Cortex of kidney (tissue), 1 donor: ENCODE results near the gene ARID1B.
"Not testable (repeated sequence)": the region's sequence is repeated elsewhere in the genome, so short reads cannot be mapped to it uniquely, and the experiment has no call there.

Experiments used
- DNase-seq: peaks from one replicate; lab custom pipeline; 2025; lab: John Stamatoyannopoulos, UW

ARID1B gene

DNA sequence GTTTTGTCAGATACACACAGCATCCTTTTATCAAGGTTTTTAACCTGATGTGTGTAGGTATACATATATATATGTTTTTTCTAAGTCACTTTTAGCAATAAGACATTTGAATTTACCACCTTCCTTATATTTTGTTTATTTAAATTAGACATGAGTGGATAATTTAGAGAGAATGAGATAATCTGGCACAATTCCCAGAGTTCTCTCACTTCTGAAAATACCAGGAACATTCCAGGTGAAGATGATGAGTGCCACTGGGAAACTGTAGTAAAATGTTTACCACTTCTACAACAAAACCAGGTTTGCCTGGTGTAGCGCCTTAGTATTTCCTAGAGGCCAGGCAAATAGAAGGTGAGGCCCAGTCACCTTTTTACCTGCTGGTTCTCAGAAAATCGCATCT, 356.7 kb downstream of the ARID1B start:
- no peak for DNase-seq

DNA sequence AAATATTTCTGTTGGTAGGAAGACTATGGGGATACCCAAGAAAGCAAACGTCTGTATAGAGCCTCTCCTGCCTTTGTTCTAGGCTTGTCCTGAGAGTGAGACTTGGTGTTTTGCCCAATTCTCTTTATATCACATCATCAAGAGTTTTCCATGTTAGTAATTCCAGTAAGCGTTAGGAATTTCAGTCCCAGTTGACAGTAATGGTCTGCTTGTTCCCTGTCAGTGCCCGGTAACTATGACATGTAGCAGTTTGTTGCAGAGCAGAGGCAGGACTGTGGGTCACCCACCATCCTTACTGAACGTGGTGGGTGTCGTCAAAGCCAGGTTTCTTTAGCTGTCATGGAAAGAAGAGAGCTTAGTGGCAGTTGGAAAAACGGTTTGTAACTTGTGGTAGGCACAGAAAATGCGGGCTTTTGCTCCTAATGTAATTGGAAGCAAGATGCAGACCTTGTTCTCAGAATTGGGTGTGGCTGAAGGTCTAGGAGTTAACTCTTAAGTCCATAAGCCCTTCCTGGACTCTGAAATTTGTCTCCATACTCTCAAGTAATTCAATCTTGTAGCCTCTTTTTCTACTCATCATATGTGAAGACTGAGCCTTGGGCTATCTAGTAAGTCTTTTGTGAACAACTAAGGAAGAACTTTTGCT, 357.3 kb downstream of the ARID1B start:
- no peak for DNase-seq

DNA sequence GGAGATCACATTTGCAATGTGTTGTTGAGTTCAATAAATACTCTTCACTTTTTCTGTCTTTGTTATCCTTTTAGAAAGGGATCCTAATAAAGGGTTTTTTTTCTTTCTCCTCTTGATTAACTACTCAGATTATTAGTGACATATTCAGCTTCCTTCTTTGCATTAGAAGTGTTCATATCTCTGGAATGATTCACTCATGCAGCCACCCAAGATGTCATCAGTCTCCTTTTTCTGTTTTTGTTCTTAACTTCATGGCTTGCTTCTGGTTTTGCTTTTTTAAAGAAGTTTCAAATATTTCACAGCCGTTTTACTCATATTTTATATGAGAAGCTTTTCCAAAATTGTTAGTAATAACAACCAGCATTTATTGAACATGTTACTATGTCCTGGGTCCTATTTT, 358.5 kb downstream of the ARID1B start:
- DNase-seq = no peak

DNA sequence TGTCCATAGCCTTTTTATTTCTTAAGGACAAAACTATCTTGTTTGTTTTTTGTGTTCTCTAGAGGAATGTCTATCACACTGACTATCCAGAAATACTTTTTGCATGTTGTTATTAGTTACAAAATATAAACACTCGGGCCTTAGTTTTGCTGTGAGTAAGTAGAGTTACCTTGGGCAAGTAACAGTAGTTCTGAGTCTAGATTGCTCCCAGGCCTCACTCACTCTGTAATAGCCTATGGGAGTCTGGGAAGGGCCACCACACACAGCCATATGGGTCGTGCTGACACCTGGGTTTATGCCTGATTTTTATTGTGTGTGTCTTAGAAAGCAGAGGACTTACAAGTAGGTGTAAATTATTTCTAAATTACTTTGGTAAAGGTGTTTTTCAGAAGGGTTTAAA, 360.3 kb downstream of the ARID1B start:
- DNase-seq = no peak

DNA sequence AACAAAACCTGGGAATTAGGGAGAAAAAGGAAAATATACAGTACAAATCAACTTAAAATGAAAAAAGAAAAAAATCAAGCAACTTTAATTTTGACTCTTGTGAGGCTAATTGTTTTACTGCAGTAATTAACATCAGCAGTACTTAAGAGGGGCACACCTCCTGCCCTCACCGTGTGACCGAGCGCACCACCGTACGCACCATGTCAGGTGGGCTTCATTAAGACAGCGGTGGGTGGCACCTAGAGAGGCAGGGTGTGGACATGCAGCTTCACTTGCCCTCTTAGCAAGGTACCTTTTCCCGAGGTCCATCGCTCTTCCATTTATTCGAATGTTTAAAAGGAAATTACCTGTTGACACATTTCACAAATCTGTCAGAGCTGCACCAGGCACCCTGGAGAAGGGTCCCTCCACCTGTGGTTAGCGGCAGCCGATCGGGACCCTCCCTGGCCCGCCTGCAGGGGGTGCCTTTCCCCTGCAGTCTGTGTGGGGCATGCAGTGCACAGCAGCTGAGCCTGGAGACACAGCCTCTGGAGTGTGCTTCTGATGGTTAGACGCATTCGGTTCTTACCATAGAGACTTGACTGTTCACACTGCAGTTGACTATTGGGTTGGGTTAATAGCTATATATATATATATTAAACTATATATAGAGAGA, 362.0 kb downstream of the ARID1B start:
- DNase-seq = no peak

DNA sequence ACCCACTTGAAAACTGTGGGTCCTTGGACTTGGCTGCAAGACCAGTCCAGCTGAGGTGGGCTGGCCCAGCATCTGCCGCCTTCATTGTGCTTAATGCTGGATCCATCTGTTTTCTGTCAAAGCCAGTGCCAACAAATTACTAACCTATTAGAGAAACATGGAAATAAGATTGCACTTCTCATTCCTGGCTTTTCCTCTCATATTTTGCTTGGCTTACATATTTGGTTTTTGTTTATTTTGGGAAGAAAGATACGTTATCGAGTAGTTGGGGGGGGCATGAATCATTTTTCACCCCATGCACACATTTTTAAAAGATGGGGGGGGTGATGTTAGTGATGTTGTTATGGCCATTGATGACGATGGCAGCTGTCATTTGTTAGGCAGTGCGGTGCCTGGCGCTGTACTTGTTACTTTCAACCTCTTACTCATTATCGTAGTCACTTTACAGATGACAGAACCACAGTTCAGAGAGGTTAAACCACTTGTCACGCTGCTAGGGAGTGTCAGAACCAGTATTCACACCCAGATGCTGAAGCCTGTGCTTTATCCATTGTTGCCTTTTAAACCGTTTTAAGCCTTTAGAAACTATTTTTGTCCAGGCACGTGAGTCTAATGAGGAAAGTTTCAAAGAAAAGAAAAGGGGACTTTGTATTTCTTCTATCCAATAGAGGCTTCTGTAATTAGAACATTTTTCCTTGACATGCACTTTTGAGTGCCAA, 366.2 kb downstream of the ARID1B start:
- DNase-seq = no peak

DNA sequence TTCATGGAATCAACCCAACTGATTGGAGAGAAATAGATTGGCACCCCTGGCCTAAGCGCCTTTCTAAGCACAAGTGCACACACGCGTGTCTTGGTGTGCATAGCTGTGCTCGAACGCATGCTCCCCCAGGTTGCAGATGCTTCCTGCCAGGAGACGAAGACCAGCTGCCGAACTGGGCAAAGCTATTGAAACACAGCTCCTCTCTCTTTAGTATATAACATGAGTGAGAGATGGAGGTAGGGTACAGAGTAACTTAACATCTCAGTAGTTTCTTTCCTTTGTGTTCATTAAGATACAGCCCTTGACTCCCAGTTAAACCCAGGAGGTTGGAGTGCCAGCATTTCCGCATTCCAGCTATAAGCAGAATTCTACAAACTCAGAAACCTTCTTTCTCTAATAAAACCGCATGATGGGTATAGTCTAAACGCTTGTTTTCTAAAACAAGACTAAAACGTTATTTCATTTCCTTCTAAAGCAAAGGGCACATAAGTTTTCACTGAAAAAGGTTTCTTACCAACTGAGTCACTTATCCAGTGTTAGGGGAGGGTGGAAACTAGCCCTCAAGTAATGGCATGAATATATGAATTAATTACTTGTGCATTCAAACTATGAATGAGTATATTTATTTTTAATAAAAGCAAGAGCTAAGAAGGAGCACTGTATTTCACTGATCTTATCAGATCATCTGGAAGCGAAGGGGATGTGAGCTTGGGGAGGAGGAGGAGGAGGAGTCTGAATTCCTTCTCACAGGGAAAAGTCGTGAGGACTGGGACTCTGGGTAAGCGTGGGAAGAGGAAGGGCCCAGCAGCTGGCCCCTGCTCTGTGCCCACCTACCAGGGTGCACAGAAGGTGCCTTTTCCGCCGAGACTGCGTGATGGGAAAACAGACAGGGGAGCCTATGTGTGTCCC, 367.0 kb downstream of the ARID1B start:
- no peak for DNase-seq

DNA sequence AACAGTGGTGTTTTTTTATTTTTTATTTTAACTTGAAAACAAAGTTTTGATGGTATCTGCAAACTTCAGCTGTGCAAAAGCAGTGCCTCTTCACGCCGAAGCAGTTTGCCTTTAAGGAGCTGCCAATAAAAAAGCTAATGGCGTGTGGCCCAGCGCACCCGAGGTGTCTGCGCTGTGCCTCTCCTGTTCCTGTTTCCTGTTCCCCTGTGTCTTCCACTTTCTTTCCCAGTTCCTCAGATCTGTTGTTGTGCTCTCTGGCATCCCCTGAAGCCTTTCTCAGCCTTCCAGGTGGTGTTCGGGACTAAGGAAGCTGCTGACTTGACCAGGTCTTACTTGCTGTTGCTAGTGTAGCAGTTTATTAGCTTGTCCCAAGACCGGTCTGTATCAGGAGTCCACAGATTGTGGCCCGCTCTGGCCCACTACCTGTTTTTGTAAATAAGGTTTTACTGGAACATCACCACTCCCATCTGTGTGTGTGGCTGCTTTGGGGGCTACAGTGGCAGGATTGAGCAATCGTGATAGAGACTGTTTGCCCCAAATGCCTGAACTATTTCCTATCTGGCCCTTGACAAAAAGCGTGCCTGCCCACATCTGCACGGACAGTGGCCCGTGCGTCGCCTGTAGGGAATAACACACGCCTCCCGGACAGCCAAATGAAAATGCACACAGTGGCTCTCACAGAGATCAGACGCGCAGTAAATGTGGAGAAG, 367.8 kb downstream of the ARID1B start:
- no peak for DNase-seq

DNA sequence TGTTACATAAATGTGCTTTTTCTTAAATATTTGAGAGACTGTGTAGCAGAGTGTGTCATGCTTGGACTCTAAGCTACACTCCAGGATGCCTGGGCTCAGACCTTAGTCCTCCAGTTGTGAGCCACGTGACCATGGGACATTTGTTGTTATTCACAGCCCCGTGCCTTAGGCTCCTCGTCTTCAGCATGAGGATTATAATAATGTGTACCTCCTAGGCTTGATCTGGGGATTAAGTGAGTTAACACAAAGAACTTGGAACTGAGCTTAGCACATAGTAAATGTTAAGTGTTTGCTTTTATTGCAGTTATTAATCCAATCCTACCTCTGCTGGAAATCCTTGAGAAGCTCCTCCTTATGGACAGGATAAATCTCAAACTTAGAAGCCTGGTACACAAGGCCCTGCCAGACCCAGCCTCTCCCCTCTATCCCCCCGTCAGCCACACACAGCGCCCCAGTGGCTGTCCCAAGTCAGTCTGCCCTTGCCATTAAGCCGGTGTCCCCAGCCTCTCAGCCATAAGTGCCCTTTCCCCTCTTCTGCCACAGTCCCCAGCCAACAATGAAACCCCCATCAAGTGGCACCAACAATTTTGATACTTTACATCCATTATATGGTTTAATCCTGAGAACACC, 368.6 kb downstream of the ARID1B start:
- no peak for DNase-seq

DNA sequence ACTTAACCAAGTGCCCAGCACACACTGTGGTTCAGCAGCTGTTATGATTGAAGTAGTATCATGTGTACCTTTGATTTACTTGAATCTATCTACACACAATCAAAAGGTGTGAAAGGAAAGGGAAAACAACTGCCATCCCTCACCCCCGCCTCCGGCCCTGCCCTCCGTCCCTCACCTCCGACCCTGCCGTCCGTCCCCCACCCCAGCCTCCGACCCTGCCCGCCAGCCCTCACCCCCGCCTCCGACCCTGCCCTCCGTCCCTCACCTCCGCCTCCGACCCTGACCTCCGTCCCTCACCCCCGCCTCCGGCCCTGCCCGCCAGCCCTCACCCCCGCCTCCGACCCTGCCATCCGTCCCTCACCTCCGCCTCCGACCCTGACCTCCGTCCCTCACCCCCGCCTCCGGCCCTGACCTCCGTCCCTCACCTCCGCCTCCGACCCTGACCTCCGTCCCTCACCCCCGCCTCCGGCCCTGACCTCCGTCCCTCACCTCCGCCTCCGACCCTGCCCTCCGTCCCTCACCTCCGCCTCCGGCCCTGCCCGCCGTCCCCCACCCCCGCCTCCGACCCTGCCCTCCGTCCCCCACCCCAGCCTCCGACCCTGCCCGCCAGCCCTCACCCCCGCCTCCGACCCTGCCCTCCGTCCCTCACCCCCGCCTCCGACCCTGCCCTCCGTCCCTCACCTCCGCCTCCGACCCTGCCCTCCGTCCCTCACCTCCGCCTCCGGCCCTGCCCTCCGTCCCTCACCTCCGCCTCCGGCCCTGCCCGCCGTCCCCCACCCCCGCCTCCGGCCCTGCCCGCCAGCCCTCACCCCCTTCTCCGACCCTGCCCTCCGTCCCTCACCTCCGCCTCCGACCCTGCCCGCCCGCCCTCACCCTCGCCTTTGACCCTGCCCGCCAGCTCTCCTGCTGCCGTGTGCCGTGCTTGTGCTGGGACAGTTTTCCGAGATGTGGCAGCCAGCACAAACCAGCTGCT, 370.2 kb downstream of the ARID1B start:
- DNase-seq = not testable (repeated sequence)

DNA sequence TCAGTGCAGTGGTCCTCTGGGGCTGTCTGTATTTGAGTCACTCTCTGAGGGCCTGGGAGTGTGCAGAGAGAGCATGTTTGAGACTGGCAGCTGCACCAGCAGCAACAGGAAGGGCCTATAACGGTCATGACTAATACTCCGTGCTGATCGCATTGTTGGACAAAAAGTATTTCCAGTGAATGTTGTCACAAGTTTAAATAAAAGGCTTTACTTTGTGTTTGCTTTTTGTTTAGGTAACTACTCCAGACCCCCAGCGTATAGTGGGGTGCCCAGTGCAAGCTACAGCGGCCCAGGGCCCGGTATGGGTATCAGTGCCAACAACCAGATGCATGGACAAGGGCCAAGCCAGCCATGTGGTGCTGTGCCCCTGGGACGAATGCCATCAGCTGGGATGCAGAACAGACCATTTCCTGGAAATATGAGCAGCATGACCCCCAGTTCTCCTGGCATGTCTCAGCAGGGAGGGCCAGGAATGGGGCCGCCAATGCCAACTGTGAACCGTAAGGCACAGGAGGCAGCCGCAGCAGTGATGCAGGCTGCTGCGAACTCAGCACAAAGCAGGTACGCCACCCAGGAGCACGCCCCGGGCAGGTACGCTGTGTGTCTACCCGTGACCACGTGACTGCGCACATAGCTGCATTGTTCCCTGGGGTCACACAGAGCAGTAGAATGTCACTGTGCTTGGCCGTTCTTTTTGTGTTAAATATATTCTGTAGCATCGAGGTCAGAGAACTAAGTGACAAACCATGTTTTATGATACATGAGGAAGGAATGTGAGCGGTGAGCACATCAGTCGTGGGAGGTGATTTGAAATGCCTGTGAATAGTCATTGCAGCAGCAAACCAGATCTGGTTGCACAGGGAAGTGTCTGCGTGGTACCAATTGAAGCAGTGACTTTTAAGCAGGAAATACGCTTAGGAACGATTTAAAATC, 371.5 kb downstream of the ARID1B start:
- DNase-seq = no peak

DNA sequence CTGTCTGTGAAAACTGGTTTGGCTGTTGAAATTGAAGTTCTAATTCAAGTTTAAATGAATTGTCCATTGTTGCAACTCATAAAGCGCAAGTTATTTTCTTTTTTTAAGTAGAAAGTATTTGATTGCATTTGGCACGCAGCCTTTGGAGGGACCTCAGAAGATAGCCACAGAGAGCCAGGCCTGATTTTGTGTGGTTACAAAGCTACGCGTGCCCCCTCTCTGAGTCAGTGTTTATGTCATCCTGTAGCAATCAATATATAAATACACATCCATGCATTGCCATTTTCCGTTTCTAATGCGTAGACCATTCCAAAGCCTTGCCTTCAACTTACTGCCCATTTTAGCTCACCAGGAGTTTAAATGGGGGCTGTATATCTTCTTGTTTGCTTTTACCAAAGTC, 372.9 kb downstream of the ARID1B start:
- no peak for DNase-seq

DNA sequence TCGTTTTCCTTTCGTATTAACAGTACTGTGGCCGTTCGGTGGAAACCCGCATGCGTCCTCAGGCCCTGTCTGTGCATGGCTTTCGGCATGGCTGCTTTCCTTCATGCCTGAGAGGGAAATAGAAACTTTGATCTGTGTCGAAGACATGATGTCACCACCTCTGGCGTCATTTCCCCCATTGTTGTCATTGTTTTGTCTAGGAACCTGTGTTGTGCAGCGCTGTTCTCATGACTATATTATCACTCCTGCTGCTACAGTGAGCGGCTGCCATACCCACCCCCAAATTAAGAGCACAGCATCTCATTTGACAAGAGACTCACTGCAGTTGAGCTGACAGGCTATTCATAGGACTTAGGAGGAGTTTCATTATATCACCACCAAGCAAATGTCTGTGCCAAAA, 373.9 kb downstream of the ARID1B start:
- no peak for DNase-seq

DNA sequence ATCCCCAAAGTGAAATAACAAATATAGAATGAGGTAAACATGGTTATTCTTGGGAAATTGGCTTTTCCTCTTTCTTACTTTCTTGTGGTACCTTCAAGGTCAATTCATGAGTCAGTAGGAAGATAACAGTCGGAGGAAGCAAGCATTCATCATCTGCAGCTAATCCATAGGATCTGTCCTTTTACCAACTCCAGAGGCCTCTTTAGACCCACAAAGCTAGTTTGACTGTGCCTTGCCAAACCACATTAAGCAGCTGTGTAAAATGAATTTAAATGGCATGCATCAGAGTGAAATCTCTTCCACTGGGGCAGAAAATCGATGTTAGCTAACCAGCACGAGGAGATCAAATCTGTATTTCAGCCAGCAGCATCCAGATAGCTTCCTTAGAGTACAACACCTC, 374.8 kb downstream of the ARID1B start:
- DNase-seq = no peak

DNA sequence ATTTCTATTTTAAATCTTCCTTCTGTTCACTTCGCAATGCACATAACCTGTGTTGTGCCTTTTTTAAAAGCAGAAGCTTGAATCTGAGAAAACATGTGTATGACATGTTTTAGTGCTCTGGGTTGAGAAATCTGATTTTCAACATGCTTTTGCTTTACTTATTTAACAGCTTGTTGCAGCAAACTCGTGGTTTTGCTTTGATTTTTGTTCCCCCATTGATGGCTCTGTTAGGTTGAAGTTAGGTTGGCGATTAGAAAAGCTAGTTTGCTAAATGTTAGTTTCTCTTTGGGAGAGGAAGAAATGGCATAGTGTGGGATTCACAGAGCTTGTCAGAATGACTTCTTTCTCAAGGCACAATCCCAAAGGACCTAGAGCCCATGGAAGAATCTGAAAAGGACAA, 375.4 kb downstream of the ARID1B start:
- no peak for DNase-seq

DNA sequence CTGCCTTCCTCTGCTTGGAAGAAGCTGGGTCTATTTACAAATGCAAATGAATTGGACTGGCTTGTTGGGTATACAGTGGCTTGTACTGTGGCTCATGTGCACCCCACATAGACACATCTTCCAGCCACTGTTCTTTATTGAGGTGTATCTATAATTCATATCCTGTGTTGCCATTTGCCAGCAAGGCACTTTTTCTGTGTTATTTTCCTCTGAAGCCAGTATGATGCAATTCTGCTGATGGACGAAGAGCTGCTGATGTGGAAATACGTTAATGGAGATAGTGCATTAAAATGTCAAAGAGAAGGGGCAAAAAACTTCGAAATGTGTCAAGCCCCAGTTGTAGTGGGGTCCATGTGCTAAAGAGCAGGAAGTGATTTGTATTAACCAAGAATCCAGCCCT, 378.6 kb downstream of the ARID1B start:
- DNase-seq = no peak

DNA sequence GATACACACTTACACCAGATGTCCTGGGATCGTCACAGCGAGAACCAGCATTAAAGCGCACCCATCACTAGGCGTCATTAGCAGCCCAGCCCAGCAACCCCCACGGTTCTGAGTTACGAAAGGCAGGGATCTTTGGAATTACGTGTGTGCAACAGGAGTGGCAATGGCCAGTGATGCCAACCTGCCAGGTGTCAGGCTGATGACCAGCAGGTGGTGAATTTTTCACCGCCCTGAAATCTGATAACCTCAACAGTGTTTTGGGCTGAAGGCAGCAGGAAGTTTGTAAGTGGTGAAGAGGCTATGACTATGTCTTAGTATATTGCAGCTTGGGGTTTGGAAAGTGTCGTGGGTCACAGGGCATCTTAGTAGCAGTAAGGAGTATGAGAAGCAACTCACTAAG, 380.1 kb downstream of the ARID1B start:
- DNase-seq = no peak

DNA sequence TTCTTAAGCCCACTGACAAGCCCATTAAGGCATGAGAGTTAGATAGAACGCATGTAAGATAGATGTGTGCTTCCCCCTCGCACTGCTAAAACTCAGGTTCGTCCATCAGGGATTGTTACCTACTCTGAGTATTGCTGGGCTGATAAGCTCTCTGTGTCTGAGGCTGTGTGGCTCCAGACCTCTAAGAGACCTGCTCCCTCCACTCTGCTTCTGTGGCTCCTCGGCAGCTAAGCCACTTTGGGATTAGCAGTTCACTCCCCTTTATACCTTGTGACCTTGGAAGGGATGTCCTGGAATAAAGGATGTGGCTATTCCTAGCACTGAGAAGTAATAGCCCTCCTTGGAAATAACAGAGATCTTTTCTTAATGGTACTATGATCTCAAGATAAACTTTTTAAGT, 381.3 kb downstream of the ARID1B start:
- DNase-seq = no peak

DNA sequence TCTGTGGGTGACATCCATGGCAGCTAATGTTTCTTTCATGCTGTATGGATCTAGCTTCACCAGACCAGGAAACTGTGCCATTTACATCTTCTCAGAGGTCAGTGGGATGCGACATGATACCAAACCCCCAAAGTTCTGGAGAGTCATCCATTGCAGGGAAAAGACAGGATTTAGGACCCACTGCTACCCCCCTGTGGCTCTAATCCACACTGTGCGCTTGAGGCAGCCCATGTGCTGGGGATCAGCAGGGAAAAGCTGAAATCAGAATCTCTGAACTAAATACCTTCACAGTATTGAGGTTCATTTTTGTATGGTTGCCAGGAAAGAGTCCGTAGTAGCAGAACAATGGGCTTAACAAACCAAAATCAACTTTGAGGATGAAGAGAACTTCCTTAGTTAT, 381.7 kb downstream of the ARID1B start:
- no peak for DNase-seq
